Measurements from ENCODE around the gene CDCA8.

Gene CDCA8

GRCh38 chr1:37717631-37718030 lies 25.3 kb downstream of the CDCA8 start:
- no peak for DNase-seq (ENCODE audit: low read depth in 3 of 3)

GRCh38 chr1:37718181-37718900 lies 26.0 kb downstream of the CDCA8 start:
- DNase-seq (ENCODE audit: low read depth in 3 of 3), result no peak

- DNase-seq (ENCODE audit: low read depth in 3 of 3), result no peak
These were observed 26.7 kb downstream of the CDCA8 start for GRCh38 chr1:37718901-37719571.

- no peak for DNase-seq (ENCODE audit: low read depth in 3 of 3)
These were observed 27.4 kb downstream of the CDCA8 start for GRCh38 chr1:37719572-37720195.

- DNase-seq (ENCODE audit: low read depth in 3 of 3), result no peak
These were observed 28.2 kb downstream of the CDCA8 start for GRCh38 chr1:37720231-37721130.

- no peak for DNase-seq (ENCODE audit: low read depth in 3 of 3)
These were observed 29.2 kb downstream of the CDCA8 start for GRCh38 chr1:37721565-37721964.

GRCh38 chr1:37722181-37723071 lies 30.1 kb downstream of the CDCA8 start:
- no peak for DNase-seq (ENCODE audit: low read depth in 3 of 3)

- DNase-seq (ENCODE audit: low read depth in 3 of 3), result no peak
These were observed 30.7 kb downstream of the CDCA8 start for GRCh38 chr1:37723072-37723389.

GRCh38 chr1:37723390-37724078 lies 31.2 kb downstream of the CDCA8 start:
- DNase-seq (ENCODE audit: low read depth in 3 of 3), result no peak

- DNase-seq (ENCODE audit: low read depth in 3 of 3), result no peak
These were observed 32.3 kb downstream of the CDCA8 start for GRCh38 chr1:37724575-37724974.

GRCh38 chr1:37725851-37726613 lies 33.7 kb downstream of the CDCA8 start:
- DNase-seq (ENCODE audit: low read depth in 3 of 3), result no peak

- DNase-seq (ENCODE audit: low read depth in 3 of 3), result no peak
These were observed 34.7 kb downstream of the CDCA8 start for GRCh38 chr1:37726751-37727585.

GRCh38 chr1:37728416-37728815 lies 36.1 kb downstream of the CDCA8 start:
- DNase-seq (ENCODE audit: low read depth in 3 of 3), result no peak

- DNase-seq (ENCODE audit: low read depth in 3 of 3), result no peak
These were observed 38.1 kb downstream of the CDCA8 start for GRCh38 chr1:37730376-37730775.

- no peak for DNase-seq (ENCODE audit: low read depth in 3 of 3)
These were observed 39.1 kb downstream of the CDCA8 start for GRCh38 chr1:37731312-37732019.

GRCh38 chr1:37732111-37732780 lies 39.9 kb downstream of the CDCA8 start:
- no peak for DNase-seq (ENCODE audit: low read depth in 3 of 3)
